Ecto neural progenitor cell (in vitro differentiated cells): ENCODE measurements around the gene SERPINB1.
A peak's percentile ranks its signal among the peaks of the same experiment; 100 is the strongest.

Experiments used
- DNase-seq: peaks from one replicate; pipeline ENCODE4 v3.0.0-alpha.2; 2018; ENCODE audit warnings: low spot score

The SERPINB1 gene

DNA sequence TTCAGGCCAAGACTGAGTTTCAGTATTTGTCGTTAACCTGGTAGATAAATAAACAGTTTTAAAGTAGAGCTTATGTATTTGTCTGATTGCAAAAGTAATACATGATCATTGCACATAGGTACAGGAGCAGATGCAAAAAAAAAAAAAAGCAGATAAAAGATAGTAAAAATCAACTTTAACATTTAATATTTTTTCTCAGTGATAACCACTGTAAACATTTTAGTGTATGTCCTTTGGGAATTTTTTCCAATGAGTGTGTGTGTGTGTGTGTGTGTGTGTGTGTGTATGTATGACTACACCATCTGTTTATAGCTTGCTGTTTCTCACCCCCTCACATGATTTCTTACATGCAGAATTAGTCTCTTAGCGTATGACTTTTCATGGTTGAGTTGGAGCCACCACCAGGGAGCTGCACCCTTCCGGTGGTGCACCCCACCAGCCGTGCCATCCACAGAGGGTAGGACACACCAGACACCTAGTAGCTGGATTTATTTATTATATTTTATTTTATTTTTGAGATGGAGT is 50.2 kb downstream of the SERPINB1 start:
- DNase-seq = no peak

DNA sequence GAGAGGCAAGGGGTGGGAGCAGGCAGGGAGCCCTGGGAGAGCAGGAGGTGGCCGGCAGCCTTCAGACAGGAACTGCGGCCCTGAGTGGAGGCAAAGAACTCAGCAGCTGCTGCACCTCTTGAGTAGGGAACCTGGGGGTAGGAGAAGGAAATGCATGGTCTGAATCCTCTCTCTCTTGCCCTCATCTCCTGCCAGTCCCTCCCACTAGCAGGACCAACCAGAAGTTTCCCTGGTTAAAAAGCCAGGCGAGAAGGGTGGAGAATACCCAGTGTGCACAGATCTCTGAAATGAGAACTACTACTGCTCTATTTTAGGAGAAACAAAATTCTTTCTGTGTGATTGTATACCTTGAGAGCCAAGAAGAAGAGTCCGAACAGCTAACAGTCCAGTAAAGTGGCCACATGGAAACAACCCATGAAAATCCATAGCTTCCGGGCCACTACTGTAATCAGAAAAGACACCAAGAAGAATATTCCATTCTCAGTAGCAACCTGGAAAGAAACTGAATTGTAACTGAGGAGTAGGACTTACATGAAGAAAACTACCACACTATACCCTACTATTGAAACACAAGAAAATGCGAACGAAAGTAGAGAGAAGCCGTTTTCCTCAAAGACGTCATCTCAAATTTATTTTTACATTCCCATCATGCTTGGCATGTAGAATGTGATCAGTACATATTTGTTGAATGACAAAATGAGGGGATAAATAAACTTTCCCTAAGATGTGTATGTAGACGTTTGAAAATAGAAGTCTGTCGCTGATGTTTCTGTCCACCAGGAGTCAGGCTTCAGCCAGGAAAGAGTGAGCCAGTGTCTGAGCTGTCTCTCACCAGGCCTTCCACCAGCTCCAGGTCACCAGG is 50.8 kb downstream of the SERPINB1 start:
- DNase-seq = peak; percentile 67

GRCh38 chr6:2786269-2786668 is 55.4 kb downstream of the SERPINB1 start:
- DNase-seq = no peak

DNA sequence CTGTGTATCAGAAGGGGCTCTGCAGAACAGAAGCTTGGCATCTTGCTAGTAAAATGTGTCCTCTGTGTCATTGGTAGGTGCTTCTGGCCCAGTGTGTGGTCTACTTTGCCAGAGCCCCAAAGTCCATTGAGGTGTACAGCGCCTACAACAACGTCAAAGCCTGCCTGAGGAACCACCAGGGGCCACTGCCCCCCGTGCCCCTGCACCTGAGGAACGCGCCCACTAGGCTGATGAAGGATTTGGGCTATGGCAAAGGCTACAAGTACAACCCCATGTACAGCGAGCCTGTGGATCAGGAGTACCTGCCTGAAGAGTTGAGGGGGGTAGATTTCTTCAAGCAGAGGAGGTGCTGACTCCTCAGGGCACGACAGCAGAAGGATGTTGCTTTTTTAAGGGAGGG is 56.7 kb downstream of the SERPINB1 start:
- DNase-seq = no peak

DNA sequence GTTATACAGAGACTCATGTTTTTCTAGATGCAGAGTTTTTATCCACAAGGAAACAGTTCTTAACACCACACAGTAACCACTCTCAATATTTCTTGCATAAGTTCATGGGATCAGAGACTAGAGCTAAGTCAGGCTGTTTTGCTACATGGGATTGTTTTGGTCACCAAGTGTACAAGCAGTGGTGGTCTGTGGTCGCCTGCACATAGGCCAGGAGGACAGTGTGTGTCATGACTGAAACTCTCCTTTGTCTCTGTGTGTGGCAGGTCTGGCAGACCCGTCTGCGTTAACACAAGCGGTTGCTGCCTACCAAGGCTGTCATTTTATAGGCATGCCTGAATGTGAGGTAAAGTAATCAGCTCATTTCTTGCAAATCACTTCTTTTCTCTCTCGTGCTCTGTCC is 57.6 kb downstream of the SERPINB1 start:
- no peak for DNase-seq

- no peak for DNase-seq
Measured at GRCh38 chr6:2783188-2783963, 58.3 kb downstream of the SERPINB1 start.

GRCh38 chr6:2782825-2783187 is 58.9 kb downstream of the SERPINB1 start:
- DNase-seq = no peak

DNA sequence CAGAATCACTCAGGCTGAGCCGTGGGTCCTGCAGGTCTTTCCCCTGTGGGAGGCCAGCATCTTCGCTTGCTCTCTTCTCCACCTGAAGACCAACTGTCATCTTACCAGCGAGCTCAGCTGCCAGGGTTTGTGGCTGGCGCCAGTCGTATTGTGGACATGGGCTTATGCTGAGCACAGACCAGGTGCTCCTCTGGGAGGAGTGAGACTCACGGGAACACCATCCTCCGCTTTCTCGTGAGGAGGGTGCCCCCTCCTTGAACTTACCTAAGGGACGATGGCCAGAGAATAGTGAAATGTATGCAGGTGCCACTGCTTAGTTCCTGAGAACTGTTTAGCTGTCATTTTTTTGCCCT is 59.3 kb downstream of the SERPINB1 start:
- DNase-seq = no peak
